Left lung (tissue), 10 donors: ENCODE measurements around the gene AGAP1. TPM values are rescaled to one million over a fixed set of nuclear protein-coding genes. Genes with fewer than 3 reads are reported as not detected.

Experiments used
- ATAC-seq: fragments of 200-7000 bp; cut with Tn5 transposase; one replicate; pipeline ENCODE4 v1.9.1; 2020; ENCODE audit warnings: moderate library complexity
- DNase-seq, 4 donors: peaks; one replicate each; pipeline ENCODE4 v3.0.0-alpha.2; 2013 to 2020
- H3K27ac ChIP-seq, 2 donors: fragments of 200-600 bp; sonication (generic) in 1 of 2; one replicate each; pipeline versions ENCODE4 v1.5.0 to v1.8.0; 2020 to 2021
- H3K27me3 ChIP-seq, 2 donors: fragments of 200-600 bp; sonication (generic) in 1 of 2; one replicate each; pipeline versions ENCODE4 v1.5.0 to v1.8.0; 2020 to 2021
- H3K36me3 ChIP-seq, 2 donors: fragments of 200-600 bp; sonication (generic) in 1 of 2; one replicate each; pipeline versions ENCODE4 v1.5.0 to v1.8.0; 2020 to 2021
- H3K4me1 ChIP-seq, 2 donors: fragments of 200-600 bp; one replicate each; pipeline ENCODE4 v1.8.0; 2021
- H3K4me3 ChIP-seq, 2 donors: fragments of 200-600 bp; sonication (generic) in 1 of 2; one replicate each; pipeline versions ENCODE4 v1.5.0 to v1.8.0; 2020 to 2021; ENCODE audit warnings: mild to moderate bottlenecking in 1 of 2
- H3K9me3 ChIP-seq, 2 donors: fragments of 200-600 bp; sonication (generic) in 1 of 2; one replicate each; pipeline versions ENCODE4 v1.5.0 to v1.8.0; 2020 to 2021
- intact Hi-C, 2 donors: fragments of 100-400 bp; cut with DNase I; formaldehyde crosslinking; loops; one replicate each; pipeline versions ENCODE4 v1.11.2 to v1.14.2; 2022
- polyA plus RNA-seq, 6 donors: library from polyadenylated mRNA; unstranded; fragments of 120-200 nt; gene quantifications; one replicate each; pipeline ENCODE4 v1.2.1, GENCODE V29; 2013; ENCODE audit not compliant: insufficient read length in 6 of 6
- total RNA-seq, 2 donors: library from RNA; stranded (reverse); fragmentation: NEBNext Ultra II Directional; extraction: Animal tissue kit (Norgen Biotek cat#: 25700); gene quantifications; one replicate each; pipeline ENCODE4 v1.2.1, GENCODE V29; 2021
- TF ChIP-seq, protein P1 (sequence below), 2 donors: fragments of 200-600 bp; sonication (generic) in 1 of 2; IDR thresholded peaks; one replicate each; pipeline versions ENCODE4 v1.5.0 to v1.8.0; 2021; ENCODE audit warnings: antibody characterized with exemption in 2 of 2
- donor health status: DM: no; HTN: yes; CAD: no.
- donor health status: DM: no; HTN: no; CAD: no.

Gene AGAP1
- total and polyA plus RNA-seq, 8 donors, result 13.1 to 25.4 (median 22.4) TPM

DNA sequence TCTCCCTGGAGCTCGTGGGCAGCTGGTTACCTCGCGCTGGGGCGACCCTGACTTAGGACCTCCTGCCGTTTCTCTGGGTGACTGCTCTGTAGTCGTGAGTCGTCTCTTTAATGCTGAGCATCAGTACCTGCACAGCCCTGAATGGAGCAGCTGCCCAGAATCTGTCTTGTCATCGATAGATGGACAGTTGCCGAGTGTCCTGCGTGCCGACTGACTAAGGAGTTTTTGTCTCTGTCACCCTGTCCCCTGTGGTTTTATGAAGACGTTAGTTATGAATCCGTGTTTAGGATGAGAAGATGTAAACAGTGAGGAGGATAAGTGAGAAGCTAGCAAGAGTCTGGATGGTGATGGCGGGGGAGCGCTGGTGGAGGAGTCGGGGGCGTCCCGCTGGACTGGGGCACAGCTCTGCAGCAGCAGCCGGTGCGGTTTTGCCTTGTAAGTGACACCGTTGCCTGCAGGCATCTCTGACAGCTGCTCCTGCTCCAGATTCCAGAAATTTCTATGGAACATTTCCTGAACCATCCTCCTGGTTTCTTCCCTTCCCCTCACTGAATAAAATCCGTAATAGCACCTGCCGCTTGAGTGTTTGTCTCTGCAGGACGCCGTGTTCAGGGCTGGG, 13.3 kb downstream of the AGAP1 start:
- no peak overlapping the region for H3K27ac ChIP-seq
- no peak for ATAC-seq
- no peak for DNase-seq
- H3K27me3 ChIP-seq, result peaks cover 0 to 5% of the 10 kb centered on the region in 2 donors
- no peaks in the 10 kb centered on the region for H3K36me3 ChIP-seq
- TF ChIP-seq, protein P1, sequence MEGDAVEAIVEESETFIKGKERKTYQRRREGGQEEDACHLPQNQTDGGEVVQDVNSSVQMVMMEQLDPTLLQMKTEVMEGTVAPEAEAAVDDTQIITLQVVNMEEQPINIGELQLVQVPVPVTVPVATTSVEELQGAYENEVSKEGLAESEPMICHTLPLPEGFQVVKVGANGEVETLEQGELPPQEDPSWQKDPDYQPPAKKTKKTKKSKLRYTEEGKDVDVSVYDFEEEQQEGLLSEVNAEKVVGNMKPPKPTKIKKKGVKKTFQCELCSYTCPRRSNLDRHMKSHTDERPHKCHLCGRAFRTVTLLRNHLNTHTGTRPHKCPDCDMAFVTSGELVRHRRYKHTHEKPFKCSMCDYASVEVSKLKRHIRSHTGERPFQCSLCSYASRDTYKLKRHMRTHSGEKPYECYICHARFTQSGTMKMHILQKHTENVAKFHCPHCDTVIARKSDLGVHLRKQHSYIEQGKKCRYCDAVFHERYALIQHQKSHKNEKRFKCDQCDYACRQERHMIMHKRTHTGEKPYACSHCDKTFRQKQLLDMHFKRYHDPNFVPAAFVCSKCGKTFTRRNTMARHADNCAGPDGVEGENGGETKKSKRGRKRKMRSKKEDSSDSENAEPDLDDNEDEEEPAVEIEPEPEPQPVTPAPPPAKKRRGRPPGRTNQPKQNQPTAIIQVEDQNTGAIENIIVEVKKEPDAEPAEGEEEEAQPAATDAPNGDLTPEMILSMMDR (IDR thresholded peaks at IDR 0.05), result no peak
- peaks cover 3 to 29% of the 10 kb centered on the region in 2 donors for H3K4me1 ChIP-seq
- no peak overlapping the region for H3K4me3 ChIP-seq
- intact Hi-C loops, result no loop called here
- H3K9me3 ChIP-seq, result no peaks in the 10 kb centered on the region

DNA sequence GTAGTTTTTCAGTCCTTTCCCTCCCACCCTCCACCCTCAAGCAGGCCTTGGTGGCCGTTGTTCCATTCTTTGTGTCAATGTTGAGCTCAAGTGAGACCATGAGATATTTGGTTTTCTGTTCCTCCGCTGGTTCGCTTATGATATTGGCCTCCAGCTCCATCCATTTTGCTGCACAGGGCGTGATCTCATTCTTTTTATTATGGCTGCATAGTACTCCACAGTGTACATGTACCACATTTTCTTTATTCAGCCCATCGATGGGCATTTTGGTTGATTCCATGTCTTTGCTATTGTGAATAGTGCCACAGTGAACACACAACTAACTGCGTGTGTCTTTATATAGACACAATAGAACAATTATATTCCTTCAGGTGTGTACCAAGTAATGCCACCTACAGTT, 14.1 kb downstream of the AGAP1 start:
- Histone ChIP-seq H3K27ac (no peak overlapping the region), H3K9me3 (no peaks in the 10 kb centered on the region), H3K4me1 (peaks cover 6 to 21% of the 10 kb centered on the region in 2 donors), H3K36me3 (no peaks in the 10 kb centered on the region), H3K27me3 (no peaks in the 10 kb centered on the region), H3K4me3 (no peak overlapping the region)
- ATAC-seq (no peak), DNase-seq (no peak)
- intact Hi-C loops, result no loop called here
- TF ChIP-seq, protein P1 (IDR thresholded peaks at IDR 0.05), result no peak

DNA sequence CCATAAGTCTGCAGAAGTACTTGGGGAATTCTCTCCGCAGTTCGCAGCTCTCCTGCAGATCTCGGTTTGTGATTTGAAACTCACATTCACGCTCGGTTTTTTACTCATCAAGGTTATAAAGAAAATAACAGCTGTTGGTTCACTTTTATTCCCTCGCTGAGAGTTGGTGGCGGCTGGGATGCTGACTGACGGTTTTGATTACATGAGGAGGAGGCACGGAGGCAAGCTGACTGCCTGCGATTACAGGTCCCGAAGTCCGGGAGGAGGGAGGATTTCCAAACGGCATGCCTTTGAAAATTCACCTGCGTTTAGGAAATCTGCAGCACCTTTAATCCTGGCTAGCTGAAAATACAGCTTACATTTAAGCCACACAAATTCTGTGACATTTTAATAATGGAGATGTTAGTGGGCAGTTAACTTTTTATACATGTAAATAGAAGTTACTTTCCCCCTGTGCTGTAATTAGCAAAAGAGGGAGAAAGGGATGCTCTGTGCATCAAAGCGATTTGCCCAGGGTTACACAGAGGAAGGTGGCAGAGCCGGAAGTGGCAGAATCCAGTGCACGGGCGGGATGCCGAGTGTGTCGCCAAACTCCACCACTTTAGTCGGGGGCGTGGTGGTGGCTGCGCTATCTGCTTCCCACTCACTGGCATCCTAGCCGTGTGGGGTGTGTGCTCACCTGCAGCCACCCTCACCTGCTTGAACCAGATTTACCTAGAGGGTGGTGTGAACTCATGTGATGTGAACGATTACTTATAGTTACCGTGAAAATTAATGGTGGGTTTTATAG, 14.7 kb downstream of the AGAP1 start:
- DNase-seq (peak in 1 of 4 donors; percentile 25), ATAC-seq (no peak)
- Histone ChIP-seq H3K27ac (no peak overlapping the region), H3K9me3 (no peaks in the 10 kb centered on the region), H3K27me3 (no peaks in the 10 kb centered on the region), H3K4me3 (no peak overlapping the region), H3K36me3 (no peaks in the 10 kb centered on the region), H3K4me1 (peaks cover 6 to 16% of the 10 kb centered on the region in 2 donors)
- TF ChIP-seq, protein P1 (IDR thresholded peaks at IDR 0.05), result no peak
- intact Hi-C loops, result no loop called here

DNA sequence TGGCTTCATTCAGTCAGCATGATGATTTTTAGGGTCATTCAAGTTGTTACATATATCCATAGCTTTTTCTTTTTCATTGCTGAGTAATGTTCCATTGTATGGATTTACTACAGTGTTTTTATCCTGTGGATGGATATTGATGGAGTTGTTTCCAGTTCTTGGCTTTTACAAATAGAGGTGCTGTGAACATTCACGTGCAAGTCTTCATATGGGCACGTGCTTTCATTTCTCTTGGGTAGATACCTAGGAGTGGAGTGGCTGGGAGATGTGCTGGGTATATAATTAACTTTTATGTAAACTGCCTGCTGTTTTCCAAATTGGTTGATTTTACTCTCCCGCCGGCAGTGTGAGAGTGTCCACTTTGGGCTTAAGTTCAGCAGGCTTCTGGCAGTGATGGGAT, 16.5 kb downstream of the AGAP1 start:
- Histone ChIP-seq H3K4me1 (peaks cover 6 to 23% of the 10 kb centered on the region in 2 donors), H3K36me3 (no peaks in the 10 kb centered on the region), H3K27me3 (no peaks in the 10 kb centered on the region), H3K9me3 (no peaks in the 10 kb centered on the region), H3K27ac (no peak overlapping the region), H3K4me3 (no peak overlapping the region)
- ATAC-seq (no peak), DNase-seq (no peak)
- TF ChIP-seq, protein P1 (IDR thresholded peaks at IDR 0.05), result no peak
- intact Hi-C loops, result no loop called here

DNA sequence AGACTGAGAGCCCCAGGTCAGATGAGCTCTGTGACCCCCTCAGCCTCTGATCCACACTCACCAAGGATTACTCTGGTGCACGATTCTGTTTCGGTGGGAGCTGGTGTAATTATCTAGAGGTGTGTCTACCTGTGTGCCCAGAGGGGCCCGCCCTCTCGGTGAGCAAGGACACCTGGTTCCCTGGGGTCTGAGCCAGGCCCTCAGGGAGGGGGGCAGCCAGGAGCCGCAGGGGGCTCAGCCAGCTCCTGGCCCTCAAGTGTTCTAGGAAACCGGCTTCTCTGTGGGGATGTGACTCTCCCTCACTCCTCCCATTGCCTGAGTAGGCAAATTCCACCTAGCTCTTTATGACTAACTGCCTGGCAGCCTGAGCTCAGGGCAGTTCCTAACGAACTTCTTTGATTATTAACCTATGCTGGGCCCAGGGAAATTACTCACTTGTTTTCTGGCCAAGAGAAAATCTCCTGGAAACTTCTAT, 17.4 kb downstream of the AGAP1 start:
- Histone ChIP-seq H3K9me3 (no peaks in the 10 kb centered on the region), H3K4me1 (peaks cover 6 to 22% of the 10 kb centered on the region in 2 donors), H3K4me3 (no peak overlapping the region), H3K27ac (peak overlapping the region in 1 of 2 donors; percentile 33), H3K36me3 (no peaks in the 10 kb centered on the region), H3K27me3 (no peaks in the 10 kb centered on the region)
- ATAC-seq, result peak; percentile 88
- TF ChIP-seq, protein P1 (IDR thresholded peaks at IDR 0.05), result no peak
- intact Hi-C loops, result no loop called here
- peak in 2 of 4 donors; percentile 57 to 76 for DNase-seq
